Renal cortex interstitium (tissue), 11 donors: ENCODE data around the gene HSD17B1. TPM values are rescaled to one million over a fixed set of nuclear protein-coding genes. Genes with fewer than 3 reads are reported as not detected.

ENCODE experiments used
- DNase-seq, 11 donors: peaks; one replicate each; pipeline ENCODE4 v3.0.0-alpha.2; 2013; ENCODE audit warnings: low read depth in 9 of 11, low spot score in 4 of 11; ENCODE audit errors: extremely low read depth in 1 of 11
- polyA plus RNA-seq, 3 donors: library from polyadenylated mRNA; unstranded; fragments of 120-200 nt; gene quantifications; one replicate each; pipeline ENCODE4 v1.2.1, GENCODE V29; 2013; ENCODE audit not compliant: insufficient read length in 3 of 3

HSD17B1 gene
- polyA plus RNA-seq, 3 donors: 3.4 to 5.9 (median 5.0) TPM

DNA sequence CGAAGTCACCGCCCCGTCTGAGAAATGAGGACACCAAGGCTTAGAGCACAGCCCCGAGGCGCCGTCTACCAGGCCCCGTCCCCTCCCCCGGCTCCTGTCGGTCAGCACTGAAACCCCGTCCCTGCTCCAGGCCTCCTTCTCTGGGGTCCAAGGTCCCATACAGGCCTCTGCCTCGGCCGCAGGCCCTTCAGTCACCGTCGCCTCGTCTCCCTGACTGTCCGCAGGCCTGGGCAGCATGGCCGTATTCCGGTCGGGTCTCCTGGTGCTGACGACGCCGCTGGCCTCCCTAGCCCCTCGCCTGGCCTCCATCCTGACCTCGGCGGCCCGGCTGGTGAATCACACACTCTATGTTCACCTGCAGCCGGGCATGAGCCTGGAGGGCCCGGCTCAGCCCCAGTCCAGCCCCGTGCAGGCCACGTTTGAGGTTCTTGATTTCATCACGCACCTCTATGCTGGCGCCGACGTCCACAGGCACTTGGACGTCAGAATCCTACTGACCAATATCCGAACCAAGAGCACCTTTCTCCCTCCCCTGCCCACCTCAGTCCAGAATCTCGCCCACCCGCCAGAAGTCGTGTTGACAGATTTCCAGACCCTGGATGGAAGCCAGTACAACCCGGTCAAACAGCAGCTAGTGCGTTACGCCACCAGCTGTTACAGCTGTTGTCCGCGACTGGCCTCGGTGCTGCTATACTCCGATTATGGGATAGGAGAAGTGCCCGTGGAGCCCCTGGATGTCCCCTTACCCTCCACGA is 9.8 kb downstream of the HSD17B1 start:
- DNase-seq: no peak

DNA sequence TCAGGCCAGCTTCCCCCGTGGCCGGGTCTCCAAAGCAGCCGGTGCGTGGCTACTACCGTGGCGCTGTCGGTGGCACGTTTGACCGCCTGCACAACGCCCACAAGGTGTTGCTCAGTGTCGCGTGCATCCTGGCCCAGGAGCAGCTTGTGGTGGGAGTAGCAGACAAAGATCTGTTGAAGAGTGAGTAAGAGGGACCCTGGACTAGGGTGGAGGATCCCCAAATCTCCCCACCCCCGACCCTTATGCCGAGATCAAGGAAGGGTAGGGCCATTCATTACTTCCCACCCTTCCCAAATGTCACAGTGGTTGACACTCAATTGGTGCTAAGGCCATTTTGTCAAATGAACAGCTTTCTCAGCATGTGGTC is 10.4 kb downstream of the HSD17B1 start:
- DNase-seq: no peak

DNA sequence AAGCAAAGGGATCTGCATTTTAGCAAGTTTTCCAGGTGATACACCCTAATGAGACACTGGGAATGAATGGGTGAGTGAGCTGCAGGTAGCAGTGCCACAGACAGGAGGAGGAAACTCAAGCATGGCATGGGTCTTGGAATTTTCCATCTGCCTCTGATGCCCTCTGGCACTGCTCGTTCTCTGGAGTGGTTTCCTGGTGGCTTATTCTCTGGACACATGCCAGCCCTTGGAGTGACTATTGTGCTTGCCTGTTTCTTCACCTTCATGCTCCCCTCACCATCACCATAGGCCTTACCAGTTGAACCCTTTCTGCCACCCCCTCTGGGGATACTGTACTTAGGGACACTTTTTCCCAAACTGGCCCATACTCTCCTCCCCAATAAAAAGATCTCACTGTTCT is 10.8 kb downstream of the HSD17B1 start:
- DNase-seq: no peak

DNA sequence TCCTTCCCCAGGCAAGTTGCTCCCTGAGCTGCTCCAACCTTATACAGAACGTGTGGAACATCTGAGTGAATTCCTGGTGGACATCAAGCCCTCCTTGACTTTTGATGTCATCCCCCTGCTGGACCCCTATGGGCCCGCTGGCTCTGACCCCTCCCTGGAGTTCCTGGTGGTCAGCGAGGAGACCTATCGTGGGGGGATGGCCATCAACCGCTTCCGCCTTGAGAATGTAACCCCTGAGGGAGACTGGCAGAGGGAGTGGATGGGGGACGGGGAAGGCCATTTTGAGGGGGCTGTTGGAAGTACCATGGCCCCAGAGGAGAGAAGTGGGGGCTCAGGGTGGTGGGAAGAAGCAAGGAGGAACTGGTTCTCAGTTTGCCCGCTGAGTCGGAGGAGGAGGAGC is 11.2 kb downstream of the HSD17B1 start:
- no peak for DNase-seq

DNA sequence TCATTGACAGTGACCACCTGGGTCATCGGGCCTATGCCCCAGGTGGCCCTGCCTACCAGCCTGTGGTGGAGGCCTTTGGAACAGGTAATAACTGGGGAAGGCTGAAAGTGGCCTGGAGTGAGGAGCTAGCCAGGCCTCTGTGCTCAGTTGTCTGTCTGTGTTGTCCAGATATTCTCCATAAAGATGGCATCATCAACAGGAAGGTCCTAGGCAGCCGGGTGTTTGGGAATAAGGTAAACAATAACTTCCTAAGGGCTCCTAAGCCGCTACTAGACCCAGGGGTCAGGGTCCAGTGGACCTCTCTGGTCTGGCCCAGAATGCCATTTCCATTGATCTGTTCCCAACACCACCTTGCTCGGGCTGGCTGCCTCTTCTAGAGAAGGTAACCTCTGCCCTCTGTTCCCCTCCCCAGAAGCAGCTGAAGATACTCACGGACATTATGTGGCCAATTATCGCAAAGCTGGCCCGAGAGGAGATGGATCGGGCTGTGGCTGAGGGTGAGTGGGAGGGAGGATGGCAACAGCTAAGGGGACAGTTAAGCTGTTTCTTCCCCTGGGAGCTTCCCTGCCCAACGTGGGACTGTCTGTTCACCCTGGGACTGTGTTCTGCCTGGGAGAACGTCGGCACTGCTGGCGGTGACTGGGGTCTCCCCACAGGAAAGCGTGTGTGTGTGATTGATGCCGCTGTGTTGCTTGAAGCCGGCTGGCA is 12.2 kb downstream of the HSD17B1 start:
- DNase-seq: no peak

DNA sequence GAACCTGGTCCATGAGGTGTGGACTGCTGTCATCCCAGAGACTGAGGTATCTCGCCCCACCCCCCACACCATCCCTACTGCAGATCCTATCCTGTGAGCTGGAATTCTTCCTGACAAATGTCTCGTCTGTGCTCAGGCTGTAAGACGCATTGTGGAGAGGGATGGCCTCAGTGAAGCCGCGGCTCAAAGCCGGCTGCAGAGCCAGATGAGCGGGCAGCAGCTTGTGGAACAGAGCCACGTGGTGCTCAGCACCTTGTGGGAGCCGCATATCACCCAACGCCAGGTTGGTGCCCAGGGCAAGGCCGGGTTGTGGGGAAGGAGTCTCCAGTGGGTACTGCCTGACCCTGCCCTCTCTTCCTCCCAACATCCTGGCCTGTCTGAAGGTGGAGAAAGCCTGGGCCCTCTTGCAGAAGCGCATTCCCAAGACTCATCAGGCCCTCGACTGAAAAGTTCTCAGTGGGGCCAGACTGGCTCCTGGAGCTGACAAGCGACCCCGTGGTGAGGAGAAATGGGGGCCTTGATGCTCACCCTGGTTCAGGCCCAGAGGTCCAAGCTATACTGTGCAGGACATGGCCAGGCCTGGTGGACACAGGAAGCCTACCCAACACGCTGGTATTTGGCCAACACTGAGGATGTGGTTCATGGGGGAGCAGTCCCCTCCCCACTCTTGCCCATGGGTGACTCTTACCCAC is 12.9 kb downstream of the HSD17B1 start:
- no peak for DNase-seq

DNA sequence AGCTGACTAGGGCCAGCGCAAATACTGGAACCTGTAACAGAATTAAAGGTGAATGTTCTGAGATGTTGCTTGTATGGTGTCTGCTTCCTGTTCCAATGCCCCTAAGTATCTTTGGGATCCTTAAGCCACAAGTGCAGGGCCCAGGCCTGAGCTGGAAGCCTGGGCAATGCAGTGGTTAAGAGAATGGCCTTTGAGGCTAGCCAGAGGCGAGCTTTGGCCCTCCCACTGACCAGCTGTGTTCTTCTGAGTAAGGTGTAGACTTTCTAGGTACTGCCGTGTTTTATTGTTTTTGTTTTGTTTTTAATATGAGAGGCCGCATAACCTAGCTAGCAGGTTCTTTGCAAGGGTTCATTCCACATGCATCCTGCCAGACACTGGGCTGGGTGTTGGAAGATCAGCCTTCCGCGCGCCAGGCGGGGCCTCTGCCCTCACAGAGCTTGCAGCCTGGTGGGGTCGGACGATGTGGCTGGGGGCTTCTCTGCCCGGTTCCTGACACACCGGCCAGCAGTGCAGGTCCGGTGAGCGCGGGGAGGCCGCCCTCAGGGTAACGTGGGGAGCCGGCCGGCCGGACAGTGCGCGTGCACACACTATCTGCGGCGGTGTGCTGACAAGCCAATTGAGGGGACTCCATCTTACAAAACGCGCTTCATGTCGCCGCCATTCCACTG is 13.6 kb downstream of the HSD17B1 start:
- no peak for DNase-seq

DNA sequence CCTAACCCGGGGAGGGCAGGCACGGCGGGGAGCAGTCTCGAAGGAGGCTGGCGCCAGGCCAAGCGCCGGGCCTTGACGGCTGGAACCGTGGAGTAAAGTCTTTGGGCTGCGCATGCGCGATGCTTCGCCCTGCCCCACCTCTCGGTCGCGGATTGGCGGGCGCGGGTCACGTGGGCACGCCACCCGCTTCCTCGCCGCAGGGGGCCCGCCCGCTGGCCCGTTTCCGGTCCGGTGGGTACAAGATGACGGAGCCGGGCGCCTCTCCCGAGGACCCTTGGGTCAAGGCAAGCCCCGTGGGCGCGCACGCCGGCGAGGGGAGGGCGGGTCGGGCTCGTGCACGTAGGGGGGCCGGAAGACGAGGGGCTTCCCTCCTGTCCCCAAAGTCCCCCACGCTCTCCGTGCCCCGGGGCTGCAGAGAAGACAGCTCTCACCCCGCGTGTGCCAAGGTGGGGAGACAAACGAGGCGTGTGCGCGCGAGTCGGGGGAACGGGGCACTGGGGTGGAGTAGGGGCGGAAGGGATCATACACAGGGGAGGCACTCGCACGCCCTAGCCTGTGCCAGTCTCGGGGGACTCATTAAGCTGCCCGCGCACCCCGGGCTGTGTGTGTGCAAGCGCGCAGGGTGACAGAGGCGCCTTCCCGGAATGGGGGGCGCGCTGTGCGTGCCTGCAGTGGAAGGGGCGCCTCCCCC is 14.3 kb downstream of the HSD17B1 start, which contains the start of gene MLX:
MLX (plus strand) TSS at position 218 of the 691 bp plus-strand sequence; CDS start at position 243, 25 bp downstream.
- DNase-seq: peak in 10 of 11 donors; percentile 69 to 87 (median 83)

DNA sequence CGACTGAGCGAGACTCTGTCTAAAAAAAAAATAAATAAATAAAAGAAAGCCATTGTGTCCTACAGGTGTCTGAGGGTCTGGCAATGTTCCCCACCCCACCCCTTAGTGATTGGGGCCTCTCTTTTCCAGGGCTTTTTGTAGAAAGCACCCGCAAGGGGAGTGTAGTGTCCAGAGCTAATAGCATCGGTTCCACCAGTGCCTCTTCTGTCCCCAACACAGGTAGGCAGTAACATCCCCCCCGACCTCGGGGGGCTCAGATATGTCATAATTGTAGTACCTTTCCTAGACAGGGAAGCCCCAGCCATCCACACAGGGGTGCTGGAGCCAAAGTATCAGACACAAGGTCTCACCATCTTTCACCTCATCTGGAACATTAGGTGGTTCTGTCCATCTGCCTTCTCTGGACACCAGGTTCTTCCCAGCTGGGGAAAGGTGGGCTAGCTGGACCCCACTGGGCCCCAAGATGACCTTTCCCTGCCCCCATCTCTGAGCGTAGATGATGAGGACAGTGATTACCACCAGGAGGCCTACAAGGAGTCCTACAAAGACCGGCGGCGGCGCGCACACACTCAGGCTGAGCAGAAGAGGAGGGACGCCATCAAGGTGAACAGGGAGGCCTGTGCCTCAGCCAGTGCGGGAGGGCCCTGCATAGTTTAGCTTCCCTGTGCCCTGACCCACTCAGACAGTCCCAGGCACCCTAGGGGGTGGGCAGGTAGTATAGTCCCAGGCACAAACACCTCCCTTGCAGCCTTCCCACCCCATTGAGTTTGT is 15.8 kb downstream of the HSD17B1 start:
- DNase-seq: no peak

DNA sequence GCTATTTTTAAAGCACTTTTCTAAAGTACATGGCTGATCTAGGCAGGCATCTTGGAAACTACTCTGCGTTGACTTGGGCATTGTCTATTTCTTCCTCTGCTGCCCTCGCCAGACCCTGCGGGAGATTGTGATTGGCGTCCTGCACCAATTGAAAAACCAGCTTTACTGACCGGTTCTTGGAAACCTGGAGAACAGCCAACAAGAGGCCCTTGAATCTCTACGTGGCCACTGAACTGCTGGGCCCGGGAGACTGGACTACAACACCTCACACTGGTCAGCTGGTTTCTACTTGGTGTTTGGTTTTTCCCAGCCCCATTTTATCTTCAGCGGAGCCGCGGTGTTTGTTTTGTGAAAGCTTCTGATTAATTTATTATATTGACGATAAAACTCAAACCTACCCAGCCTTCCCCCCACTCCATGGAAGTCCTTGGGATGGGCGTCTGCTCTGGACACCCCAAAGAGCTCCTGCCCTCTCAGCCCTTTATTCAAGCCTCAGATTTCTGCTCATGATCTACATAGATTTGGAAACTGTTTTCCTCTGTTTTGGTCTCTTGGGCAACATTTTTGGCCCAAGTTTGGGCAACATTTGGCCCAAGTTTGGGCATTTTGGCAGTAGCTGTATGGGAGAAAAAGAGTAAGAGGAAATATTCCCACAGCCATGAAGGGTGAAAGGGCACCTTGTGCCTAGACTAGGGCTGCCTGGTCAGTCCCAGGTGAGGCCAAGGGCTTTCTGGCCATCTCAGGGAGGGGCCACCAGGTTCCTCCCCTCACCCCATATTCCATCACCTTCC is 18.9 kb downstream of the HSD17B1 start:
- DNase-seq: no peak

DNA sequence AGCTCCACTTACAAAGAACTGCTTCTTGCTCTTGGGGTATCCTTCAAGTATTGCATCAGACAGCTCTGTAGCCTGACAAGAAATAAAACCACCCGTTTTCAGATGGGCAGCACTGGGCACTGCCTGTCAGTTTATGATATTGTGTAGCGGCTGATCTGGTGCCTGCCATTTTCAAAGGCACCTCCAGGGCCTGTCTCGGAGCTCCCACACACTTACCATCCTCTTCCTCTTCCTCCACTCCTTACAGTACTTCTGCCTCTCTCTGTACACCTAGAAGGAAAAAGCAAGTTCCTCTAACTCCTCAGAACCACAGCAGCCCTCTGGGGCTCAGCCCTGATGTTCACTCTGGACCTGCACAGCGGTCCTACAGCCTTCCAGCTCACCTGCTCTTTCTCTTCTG is 20.4 kb downstream of the HSD17B1 start:
- no peak for DNase-seq

DNA sequence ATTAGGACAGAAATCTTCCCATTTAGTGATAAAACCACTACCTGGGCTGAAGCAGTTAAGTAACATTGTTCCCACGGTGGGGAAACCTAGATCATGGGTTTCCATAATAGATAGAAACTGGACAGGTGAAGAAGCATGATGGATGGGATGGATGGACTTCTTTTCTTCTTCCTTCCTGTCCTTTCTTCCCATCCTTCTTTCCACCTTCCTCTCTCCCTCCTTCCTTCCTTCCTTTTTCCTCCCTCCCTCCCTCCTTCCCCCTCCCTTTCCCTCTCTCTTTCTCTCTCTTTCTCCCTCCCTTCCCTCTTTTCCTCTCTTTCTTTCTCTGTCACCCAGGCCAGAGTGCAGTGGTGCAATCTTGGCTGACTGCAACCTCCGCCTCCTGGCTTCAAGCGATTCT is 21.7 kb downstream of the HSD17B1 start:
- no peak for DNase-seq

DNA sequence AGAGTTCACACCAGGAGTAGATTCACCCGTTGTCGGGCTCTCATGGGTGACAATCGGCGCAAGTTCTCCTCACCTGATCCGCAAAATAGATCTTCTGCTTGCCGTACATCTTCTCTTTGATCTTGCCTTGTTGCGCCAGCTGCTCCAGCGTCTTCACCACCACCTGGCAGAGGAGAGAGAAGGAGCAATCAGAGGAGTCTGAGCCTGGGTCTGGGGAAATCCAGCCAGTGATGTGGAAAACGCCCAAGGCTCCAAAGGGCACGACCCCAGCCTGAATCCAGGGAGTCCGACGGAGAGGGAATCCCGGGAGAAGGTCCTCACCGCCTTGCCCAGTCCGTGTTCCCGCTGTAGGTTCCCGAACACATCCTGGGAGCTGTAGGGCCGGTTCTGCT is 24.4 kb downstream of the HSD17B1 start:
- no peak for DNase-seq

DNA sequence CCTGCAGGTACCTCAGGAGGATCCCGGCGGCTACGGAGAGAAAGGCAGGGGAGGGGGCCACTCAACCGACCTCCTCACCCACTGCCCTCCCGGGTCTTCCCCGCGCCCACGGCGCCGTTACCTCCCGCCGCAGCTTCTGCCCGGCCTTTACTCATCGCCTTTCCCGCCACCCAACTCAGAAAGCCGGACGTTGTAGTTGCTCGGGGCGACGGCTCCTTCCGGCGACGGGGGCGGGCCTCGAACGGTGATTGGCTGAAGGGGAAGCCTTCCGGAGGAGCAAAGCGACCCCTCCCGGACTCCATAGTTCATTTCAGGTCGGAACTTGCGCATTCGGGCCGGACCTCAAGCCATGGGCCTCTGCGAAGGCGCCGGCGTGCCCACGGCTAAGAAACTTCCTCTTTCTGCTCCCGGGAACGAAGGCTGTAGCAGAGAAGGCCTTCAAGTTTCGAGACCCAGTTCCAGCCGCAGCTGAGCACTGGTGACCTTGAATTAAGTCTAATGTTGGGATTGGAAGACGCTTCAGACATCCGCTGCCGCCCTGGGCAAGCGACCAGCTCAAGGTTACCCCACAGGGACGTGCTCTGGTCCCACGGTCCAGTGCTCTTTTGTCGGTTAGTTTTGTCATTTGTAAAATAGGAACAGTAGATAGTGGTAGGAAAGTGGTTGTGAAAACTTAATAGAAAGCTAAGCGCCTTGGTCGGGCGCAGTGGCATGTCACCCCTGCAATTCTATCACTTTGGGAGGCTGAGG is 25.0 kb downstream of the HSD17B1 start, which contains the start of gene PSMC3IP:
PSMC3IP (minus strand) TSS at position 198 of the 750 bp plus-strand sequence; CDS start at position 155, 43 bp downstream.
- peak in 10 of 11 donors; percentile 82 to 94 (median 88) for DNase-seq

DNA sequence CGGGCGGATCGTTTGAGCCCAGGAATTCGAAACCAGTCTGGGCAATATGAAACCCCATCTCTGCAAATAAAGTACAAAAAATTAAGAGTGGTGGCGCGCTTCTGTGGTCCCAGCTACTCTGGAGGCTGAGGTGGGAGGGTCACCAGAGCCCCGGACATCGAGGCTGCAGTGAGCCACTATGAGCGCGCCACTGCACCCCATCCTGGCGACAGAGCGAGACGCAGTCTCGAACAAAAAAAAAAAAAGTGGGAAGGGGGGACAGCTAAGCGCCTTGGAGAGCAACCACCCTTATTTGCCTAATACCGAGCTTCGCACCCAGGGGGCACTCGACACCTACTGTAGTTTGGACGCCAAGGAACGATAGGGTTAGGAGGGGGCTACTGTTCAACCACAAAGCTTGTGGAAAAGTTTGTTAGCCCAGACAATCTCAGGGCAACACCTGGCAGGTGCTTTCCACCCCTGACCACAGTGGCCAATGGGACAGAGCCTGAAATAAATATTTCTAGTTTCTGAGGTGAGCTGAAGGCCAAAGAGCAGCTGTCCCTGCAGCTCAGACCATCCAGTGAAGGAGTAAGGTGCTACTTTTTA is 25.7 kb downstream of the HSD17B1 start:
- DNase-seq: peak in 9 of 11 donors; percentile 56 to 82 (median 70)
